HFF-Myc (cell line): ENCODE data around the gene RORC.
"Not testable (repeated sequence)": the region's sequence is repeated elsewhere in the genome, so short reads cannot be mapped to it uniquely, and the experiment has no call there.

Experiments
- DNase-seq: peaks from one replicate; pipeline ENCODE4 v3.0.0-alpha.2; 2011; ENCODE audit warnings: low read depth; ENCODE audit errors: extremely low read depth
- H3K4me3 ChIP-seq: replicated peaks from 2 replicates; pipeline ENCODE4 v1.5.1; 2011; ENCODE audit warnings: low read depth, mild to moderate bottlenecking, control low read depth, low read length
- TF ChIP-seq, protein P1 (sequence below): IDR thresholded peaks from 2 replicates; pipeline ENCODE4 v1.5.1; 2012; ENCODE audit warnings: mild to moderate bottlenecking, low read depth, low read length, control low read depth; ENCODE audit errors: missing control alignments

RORC gene

DNA sequence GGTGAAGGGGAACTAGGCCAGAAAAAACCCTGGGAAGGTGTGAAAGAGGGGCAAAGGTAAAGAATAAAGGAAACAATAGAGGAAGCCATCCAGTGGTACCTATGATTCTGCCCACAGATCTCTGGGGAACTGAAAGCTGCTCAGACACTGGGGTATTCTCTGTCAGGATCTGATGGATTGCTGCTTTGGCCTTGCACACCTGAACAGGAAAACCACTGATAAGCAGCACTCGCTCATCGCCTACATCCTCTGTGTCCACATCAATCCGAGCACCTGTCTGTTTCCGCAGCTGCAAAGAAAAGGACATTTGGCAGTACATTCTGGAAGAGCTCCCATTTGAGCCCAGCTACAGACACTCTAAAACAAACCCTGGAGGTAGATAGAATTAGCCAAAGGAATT, 51.8 kb downstream of the RORC start:
- DNase-seq, result no peak
- no peak overlapping the region for H3K4me3 ChIP-seq
- TF ChIP-seq, protein P1, sequence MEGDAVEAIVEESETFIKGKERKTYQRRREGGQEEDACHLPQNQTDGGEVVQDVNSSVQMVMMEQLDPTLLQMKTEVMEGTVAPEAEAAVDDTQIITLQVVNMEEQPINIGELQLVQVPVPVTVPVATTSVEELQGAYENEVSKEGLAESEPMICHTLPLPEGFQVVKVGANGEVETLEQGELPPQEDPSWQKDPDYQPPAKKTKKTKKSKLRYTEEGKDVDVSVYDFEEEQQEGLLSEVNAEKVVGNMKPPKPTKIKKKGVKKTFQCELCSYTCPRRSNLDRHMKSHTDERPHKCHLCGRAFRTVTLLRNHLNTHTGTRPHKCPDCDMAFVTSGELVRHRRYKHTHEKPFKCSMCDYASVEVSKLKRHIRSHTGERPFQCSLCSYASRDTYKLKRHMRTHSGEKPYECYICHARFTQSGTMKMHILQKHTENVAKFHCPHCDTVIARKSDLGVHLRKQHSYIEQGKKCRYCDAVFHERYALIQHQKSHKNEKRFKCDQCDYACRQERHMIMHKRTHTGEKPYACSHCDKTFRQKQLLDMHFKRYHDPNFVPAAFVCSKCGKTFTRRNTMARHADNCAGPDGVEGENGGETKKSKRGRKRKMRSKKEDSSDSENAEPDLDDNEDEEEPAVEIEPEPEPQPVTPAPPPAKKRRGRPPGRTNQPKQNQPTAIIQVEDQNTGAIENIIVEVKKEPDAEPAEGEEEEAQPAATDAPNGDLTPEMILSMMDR, result no peak

DNA sequence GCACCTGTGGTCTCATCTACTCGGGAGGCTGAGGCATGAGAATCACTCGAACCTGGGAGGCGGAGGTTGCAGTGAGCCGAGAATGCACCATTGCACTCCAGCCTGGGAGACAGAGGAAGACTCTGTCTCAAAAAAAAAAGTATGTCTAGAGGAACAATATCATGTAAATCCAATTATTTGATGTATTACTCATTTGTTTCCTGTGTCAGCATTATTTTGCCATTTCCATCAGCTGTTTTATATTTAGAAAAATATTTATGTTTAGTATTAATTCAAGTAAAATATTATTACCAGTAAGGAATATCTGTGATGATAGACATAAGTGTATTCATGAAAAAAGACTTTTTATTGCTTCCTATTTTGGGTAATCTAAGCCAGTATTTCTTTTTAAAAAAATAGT, 54.3 kb downstream of the RORC start:
- DNase-seq, result no peak
- no peak overlapping the region for H3K4me3 ChIP-seq
- TF ChIP-seq, protein P1, result no peak

- DNase-seq, result no peak
- TF ChIP-seq, protein P1, result no peak
- H3K4me3 ChIP-seq, result no peak overlapping the region
Measured at GRCh38 chr1:151776665-151777062, 54.9 kb downstream of the RORC start.

- no peak overlapping the region for H3K4me3 ChIP-seq
- no peak for DNase-seq
- TF ChIP-seq, protein P1, result no peak
Measured at GRCh38 chr1:151775894-151776664, 55.5 kb downstream of the RORC start.

DNA sequence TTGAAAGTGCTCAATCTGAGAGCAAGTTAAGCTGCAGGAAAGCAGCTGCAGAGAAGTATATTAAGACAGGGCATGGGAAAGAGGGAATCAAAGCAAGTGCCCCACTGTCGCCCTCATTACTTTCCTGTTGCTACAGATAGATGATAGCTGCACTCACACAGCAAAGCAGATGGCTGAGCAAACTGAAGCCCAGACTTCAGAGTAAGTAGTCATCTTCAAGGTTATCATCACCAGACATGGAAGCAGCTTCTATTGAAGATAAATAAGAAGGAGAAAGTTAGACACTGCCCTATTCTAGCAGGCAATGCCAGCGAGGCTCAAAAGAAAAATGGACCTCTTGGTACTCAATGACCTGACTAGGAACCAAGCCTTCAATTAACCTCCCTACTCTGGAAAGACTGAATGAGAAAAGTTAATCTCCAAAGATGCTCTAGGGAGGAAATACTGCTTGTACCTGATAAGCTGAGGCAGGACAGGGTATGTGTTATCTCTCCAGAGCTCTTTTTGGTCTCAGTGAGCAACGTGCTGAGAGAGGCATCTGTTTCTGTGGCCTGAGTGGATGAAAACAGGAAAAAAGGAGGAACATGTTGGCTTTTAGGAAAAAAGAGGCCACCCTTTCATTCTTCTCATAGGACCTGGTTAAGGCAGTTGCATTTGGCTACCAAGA, 57.2 kb downstream of the RORC start:
- no peak for DNase-seq
- TF ChIP-seq, protein P1, result no peak
- H3K4me3 ChIP-seq, result no peak overlapping the region

- DNase-seq, result no peak
- TF ChIP-seq, protein P1, result no peak
- no peak overlapping the region for H3K4me3 ChIP-seq
Measured at GRCh38 chr1:151773702-151774101, 57.9 kb downstream of the RORC start.

- DNase-seq, H3K4me3 ChIP-seq: not testable (repeated sequence)
Measured at GRCh38 chr1:151769270-151769669, 62.3 kb downstream of the RORC start.

DNA sequence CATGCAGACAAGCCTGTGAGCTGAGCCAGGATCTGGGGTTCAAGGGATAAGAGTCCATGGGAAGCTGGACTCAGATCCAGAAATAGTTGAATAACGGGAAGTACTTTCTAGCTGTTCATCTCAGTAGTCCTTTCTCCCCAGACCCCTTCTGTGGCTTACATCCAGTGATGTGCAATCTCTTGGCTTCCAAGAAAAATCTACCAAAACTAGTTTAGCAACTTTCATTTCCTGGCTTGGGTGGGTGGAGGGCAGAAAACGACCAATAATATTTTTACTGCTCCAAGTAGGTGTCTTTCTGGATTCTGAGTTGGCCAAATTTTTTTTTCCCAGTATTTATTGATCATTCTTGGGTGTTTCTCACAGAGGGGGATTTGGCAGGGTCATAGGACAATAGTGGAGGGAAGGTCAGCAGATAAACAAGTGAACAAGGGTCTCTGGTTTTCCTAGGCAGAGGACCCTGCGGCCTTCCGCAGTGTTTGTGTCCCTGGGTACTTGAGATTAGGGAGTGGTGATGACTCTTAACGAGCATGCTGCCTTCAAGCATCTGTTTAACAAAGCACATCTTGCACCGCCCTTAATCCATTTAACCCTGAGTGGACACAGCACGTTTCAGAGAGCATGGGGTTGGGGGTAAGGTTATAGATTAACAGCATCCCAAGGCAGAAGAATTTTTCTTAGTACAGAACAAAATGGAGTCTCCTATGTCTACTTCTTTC, 63.1 kb downstream of the RORC start:
- H3K4me3 ChIP-seq, DNase-seq: not testable (repeated sequence)
